Measurements from ENCODE around the gene TMEM178B.

DNA sequence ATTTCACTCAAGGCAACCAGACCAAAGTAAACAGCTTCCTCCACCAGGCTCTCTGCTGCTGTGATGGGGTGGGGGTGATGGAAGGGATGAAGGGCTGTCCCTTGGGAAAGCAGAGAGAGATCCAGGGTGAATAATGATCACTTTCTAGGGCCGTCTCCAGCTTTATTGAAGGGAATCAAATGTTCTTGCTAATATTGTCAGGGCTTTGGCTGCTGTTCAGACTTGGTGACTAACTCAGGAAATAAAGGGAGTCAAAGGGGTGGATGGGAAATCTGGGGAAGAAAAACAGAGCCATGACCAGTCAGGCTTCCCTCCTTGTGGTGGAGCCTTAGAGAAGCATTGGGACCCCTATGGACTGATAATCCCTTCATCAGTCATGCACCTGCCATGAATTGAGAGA, 281.2 kb downstream of the TMEM178B start:
- TF ChIP-seq, protein P1, sequence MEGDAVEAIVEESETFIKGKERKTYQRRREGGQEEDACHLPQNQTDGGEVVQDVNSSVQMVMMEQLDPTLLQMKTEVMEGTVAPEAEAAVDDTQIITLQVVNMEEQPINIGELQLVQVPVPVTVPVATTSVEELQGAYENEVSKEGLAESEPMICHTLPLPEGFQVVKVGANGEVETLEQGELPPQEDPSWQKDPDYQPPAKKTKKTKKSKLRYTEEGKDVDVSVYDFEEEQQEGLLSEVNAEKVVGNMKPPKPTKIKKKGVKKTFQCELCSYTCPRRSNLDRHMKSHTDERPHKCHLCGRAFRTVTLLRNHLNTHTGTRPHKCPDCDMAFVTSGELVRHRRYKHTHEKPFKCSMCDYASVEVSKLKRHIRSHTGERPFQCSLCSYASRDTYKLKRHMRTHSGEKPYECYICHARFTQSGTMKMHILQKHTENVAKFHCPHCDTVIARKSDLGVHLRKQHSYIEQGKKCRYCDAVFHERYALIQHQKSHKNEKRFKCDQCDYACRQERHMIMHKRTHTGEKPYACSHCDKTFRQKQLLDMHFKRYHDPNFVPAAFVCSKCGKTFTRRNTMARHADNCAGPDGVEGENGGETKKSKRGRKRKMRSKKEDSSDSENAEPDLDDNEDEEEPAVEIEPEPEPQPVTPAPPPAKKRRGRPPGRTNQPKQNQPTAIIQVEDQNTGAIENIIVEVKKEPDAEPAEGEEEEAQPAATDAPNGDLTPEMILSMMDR (tag by site-specific recombination; IDR thresholded peaks at IDR 0.05): no peak
- TF ChIP-seq, protein P2, sequence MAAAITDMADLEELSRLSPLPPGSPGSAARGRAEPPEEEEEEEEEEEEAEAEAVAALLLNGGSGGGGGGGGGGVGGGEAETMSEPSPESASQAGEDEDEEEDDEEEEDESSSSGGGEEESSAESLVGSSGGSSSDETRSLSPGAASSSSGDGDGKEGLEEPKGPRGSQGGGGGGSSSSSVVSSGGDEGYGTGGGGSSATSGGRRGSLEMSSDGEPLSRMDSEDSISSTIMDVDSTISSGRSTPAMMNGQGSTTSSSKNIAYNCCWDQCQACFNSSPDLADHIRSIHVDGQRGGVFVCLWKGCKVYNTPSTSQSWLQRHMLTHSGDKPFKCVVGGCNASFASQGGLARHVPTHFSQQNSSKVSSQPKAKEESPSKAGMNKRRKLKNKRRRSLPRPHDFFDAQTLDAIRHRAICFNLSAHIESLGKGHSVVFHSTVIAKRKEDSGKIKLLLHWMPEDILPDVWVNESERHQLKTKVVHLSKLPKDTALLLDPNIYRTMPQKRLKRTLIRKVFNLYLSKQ (tag by site-specific recombination; IDR thresholded peaks at IDR 0.05; ENCODE audit: borderline replicate concordance): no peak
- TF ChIP-seq ZNF776 (tag by site-specific recombination; IDR thresholded peaks at IDR 0.05; ENCODE audit: borderline replicate concordance): no peak
- TF ChIP-seq ZNF623 (tag by site-specific recombination; IDR thresholded peaks at IDR 0.05): no peak
- TF ChIP-seq ZNF76 (tag by site-specific recombination; IDR thresholded peaks at IDR 0.05; ENCODE audit: borderline replicate concordance, low read depth): no peak
- no peak for TF ChIP-seq BCL11A (tag by site-specific recombination; IDR thresholded peaks at IDR 0.05; ENCODE audit: low read depth)
- TF ChIP-seq, protein P3, sequence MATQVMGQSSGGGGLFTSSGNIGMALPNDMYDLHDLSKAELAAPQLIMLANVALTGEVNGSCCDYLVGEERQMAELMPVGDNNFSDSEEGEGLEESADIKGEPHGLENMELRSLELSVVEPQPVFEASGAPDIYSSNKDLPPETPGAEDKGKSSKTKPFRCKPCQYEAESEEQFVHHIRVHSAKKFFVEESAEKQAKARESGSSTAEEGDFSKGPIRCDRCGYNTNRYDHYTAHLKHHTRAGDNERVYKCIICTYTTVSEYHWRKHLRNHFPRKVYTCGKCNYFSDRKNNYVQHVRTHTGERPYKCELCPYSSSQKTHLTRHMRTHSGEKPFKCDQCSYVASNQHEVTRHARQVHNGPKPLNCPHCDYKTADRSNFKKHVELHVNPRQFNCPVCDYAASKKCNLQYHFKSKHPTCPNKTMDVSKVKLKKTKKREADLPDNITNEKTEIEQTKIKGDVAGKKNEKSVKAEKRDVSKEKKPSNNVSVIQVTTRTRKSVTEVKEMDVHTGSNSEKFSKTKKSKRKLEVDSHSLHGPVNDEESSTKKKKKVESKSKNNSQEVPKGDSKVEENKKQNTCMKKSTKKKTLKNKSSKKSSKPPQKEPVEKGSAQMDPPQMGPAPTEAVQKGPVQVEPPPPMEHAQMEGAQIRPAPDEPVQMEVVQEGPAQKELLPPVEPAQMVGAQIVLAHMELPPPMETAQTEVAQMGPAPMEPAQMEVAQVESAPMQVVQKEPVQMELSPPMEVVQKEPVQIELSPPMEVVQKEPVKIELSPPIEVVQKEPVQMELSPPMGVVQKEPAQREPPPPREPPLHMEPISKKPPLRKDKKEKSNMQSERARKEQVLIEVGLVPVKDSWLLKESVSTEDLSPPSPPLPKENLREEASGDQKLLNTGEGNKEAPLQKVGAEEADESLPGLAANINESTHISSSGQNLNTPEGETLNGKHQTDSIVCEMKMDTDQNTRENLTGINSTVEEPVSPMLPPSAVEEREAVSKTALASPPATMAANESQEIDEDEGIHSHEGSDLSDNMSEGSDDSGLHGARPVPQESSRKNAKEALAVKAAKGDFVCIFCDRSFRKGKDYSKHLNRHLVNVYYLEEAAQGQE (tag by site-specific recombination; IDR thresholded peaks at IDR 0.05): no peak
- no peak for TF ChIP-seq ZNF146 (tag by site-specific recombination; IDR thresholded peaks at IDR 0.05)
